ENCODE results near the gene TP73. TPM values are rescaled to one million over a fixed set of nuclear protein-coding genes. Genes with fewer than 3 reads are reported as not detected.

Gene TP73
- polyA plus RNA-seq (not detected in 2 replicates), polyA minus RNA-seq (not detected in 2 replicates)

DNA sequence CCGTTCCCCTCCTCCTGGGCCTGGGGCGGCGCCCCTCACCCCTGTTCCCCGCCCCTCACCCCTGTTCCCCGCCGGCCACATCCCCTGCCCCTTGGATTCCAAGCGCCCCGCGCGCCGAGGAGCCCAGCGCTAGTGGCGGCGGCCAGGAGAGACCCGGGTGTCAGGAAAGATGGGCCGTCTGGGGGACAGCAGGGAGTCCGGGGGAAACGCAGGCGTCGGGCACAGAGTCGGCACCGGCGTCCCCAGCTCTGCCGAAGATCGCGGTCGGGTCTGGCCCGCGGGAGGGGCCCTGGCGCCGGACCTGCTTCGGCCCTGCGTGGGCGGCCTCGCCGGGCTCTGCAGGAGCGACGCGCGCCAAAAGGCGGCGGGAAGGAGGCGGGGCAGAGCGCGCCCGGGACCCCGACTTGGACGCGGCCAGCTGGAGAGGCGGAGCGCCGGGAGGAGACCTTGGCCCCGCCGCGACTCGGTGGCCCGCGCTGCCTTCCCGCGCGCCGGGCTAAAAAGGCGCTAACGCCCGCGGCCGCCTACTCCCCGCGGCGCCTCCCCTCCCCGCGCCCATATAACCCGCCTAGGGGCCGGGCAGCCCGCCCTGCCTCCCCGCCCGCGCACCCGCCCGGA is at the start of gene TP73:
TP73 (plus strand) TSS at position 587 of the 618 bp plus-strand sequence. CDS start 29,850 bp downstream, outside the sequence.
- Histone ChIP-seq H3K36me3 (ENCODE audit: insufficient read depth, low read length) (no peaks in the 10 kb centered on the region), H3K27me3 (ENCODE audit: insufficient read depth, low read depth, low read length) (peaks cover 50% of the 10 kb centered on the region), H3K4me2 (ENCODE audit: low read length) (no peak within 1 kb of the TSS), H3K9me3 (ENCODE audit: low read length) (no peaks in the 10 kb centered on the region), H3K9ac (ENCODE audit: low read length) (no peak within 1 kb of the TSS), H2AFZ (ENCODE audit: low read depth, low read length) (no peak within 1 kb of the TSS), H3K27ac (ENCODE audit: low read length) (no peak within 1 kb of the TSS), H3K79me2 (replicated peaks; ENCODE audit: insufficient read depth, low read length) (peaks cover 4% of the 10 kb centered on the region), H3K4me3 (ENCODE audit: low read length) (peak within 1 kb of the TSS; percentile 45), H3F3A (ENCODE audit: insufficient read depth, low read length, poor library complexity, severe bottlenecking) (no peaks in the 10 kb centered on the region), H4K20me1 (ENCODE audit: insufficient read depth) (no peaks in the 10 kb centered on the region), H3K9me2 (ENCODE audit: insufficient read depth, low read length) (no peaks in the 10 kb centered on the region)
- no peak for TF ChIP-seq POLR2AphosphoS5 (IDR thresholded peaks at IDR 0.05)
- no peak for TF ChIP-seq TAF1 (IDR thresholded peaks at IDR 0.05; ENCODE audit: low read depth)
- no peak for TF ChIP-seq MXI1 (conservative IDR thresholded peaks at IDR 0.05; ENCODE audit: poor library complexity, severe bottlenecking)
- TF ChIP-seq SMC3 (conservative IDR thresholded peaks at IDR 0.05; ENCODE audit: poor library complexity), result no peak
- TF ChIP-seq RAD21 (conservative IDR thresholded peaks at IDR 0.05), result no peak
- TF ChIP-seq EP300 (conservative IDR thresholded peaks at IDR 0.05; ENCODE audit: poor library complexity, severe bottlenecking), result no peak
- TF ChIP-seq EZH2 (IDR thresholded peaks at IDR 0.05; ENCODE audit: borderline replicate concordance, insufficient read depth, low read length, poor library complexity, severe bottlenecking), result no peak
- TF ChIP-seq REST (IDR thresholded peaks at IDR 0.05; ENCODE audit: borderline replicate concordance), result no peak
- TF ChIP-seq, protein P1, sequence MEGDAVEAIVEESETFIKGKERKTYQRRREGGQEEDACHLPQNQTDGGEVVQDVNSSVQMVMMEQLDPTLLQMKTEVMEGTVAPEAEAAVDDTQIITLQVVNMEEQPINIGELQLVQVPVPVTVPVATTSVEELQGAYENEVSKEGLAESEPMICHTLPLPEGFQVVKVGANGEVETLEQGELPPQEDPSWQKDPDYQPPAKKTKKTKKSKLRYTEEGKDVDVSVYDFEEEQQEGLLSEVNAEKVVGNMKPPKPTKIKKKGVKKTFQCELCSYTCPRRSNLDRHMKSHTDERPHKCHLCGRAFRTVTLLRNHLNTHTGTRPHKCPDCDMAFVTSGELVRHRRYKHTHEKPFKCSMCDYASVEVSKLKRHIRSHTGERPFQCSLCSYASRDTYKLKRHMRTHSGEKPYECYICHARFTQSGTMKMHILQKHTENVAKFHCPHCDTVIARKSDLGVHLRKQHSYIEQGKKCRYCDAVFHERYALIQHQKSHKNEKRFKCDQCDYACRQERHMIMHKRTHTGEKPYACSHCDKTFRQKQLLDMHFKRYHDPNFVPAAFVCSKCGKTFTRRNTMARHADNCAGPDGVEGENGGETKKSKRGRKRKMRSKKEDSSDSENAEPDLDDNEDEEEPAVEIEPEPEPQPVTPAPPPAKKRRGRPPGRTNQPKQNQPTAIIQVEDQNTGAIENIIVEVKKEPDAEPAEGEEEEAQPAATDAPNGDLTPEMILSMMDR (IDR thresholded peaks at IDR 0.05; ENCODE audit: poor library complexity, severe bottlenecking), result no peak

DNA sequence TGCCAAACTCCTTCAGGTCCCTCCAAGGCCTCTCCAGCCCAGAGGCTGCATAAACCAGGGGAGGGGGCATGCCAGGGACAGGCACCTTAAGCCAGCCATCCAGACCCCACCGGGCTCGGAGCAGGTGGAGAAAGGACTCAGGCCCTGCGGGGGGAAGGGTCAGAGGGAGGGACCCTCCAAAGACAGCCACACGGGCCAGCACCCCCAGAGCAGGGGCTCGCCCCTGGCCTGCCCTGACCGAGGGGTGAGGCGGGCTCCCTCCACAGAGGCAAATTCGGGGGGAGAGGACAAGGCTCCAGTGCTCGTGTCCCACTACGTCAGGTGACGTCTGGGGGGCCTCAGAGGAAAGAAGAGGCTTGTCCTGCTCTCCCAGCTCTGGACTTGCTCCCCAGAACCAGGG is 49.2 kb upstream of the TP73 start:
- no peaks in the 10 kb centered on the region for H3F3A ChIP-seq (ENCODE audit: insufficient read depth, low read length, poor library complexity, severe bottlenecking)
- H3K4me2 ChIP-seq (ENCODE audit: low read length), result no peak overlapping the region
- TF ChIP-seq POLR2AphosphoS5 (IDR thresholded peaks at IDR 0.05), result no peak
- TF ChIP-seq, protein P1 (IDR thresholded peaks at IDR 0.05; ENCODE audit: poor library complexity, severe bottlenecking), result no peak
- TF ChIP-seq TAF1 (IDR thresholded peaks at IDR 0.05; ENCODE audit: low read depth), result no peak
- no peak for TF ChIP-seq SMC3 (conservative IDR thresholded peaks at IDR 0.05; ENCODE audit: poor library complexity)
- TF ChIP-seq MXI1 (conservative IDR thresholded peaks at IDR 0.05; ENCODE audit: poor library complexity, severe bottlenecking), result no peak
- no peak for TF ChIP-seq RAD21 (conservative IDR thresholded peaks at IDR 0.05)
- TF ChIP-seq EP300 (conservative IDR thresholded peaks at IDR 0.05; ENCODE audit: poor library complexity, severe bottlenecking), result no peak
- TF ChIP-seq REST (IDR thresholded peaks at IDR 0.05; ENCODE audit: borderline replicate concordance), result no peak
- no peak for TF ChIP-seq EZH2 (IDR thresholded peaks at IDR 0.05; ENCODE audit: borderline replicate concordance, insufficient read depth, low read length, poor library complexity, severe bottlenecking)
- H2AFZ ChIP-seq (ENCODE audit: low read depth, low read length), result no peak overlapping the region
- no peak overlapping the region for H3K4me3 ChIP-seq (ENCODE audit: low read length)
- H3K9me3 ChIP-seq (ENCODE audit: low read length), result no peaks in the 10 kb centered on the region
- no peak overlapping the region for H3K27ac ChIP-seq (ENCODE audit: low read length)
- H3K9ac ChIP-seq (ENCODE audit: low read length), result no peak overlapping the region
- no peaks in the 10 kb centered on the region for H3K36me3 ChIP-seq (ENCODE audit: insufficient read depth, low read length)
- H3K9me2 ChIP-seq (ENCODE audit: insufficient read depth, low read length), result no peaks in the 10 kb centered on the region
- no peaks in the 10 kb centered on the region for H3K79me2 ChIP-seq (replicated peaks; ENCODE audit: insufficient read depth, low read length)
- no peaks in the 10 kb centered on the region for H3K27me3 ChIP-seq (ENCODE audit: insufficient read depth, low read depth, low read length)
- no peaks in the 10 kb centered on the region for H4K20me1 ChIP-seq (ENCODE audit: insufficient read depth)

All from neural cell (in vitro differentiated cells).